Endothelial cell (in vitro differentiated cells): ENCODE measurements around the gene HLA-DPA1. TPM values are rescaled to one million over a fixed set of nuclear protein-coding genes. Genes with fewer than 3 reads are reported as not detected.

Experiments used
- DNase-seq: peaks from one replicate; pipeline ENCODE4 v3.0.0; 2021; ENCODE audit warnings: low spot score
- H3K27ac Mint-ChIP-seq: one replicate; pipeline ENCODE4 v1.8.0; 2021; ENCODE audit warnings: mixed read lengths, inconsistent platforms; ENCODE audit not compliant: unreplicated experiment
- H3K27me3 Mint-ChIP-seq: one replicate; pipeline ENCODE4 v1.8.0; 2021; ENCODE audit warnings: mild to moderate bottlenecking, moderate library complexity, mixed read lengths, inconsistent platforms; ENCODE audit not compliant: unreplicated experiment
- H3K36me3 Mint-ChIP-seq: one replicate; pipeline ENCODE4 v1.8.0; 2021; ENCODE audit warnings: mild to moderate bottlenecking, low read depth, mixed read lengths, inconsistent platforms; ENCODE audit not compliant: unreplicated experiment
- H3K4me1 Mint-ChIP-seq: one replicate; pipeline ENCODE4 v1.8.0; 2021; ENCODE audit warnings: mild to moderate bottlenecking, mixed read lengths, inconsistent platforms; ENCODE audit not compliant: unreplicated experiment
- H3K4me3 Mint-ChIP-seq: one replicate; pipeline ENCODE4 v1.8.0; 2021; ENCODE audit warnings: mild to moderate bottlenecking, mixed read lengths, inconsistent platforms; ENCODE audit not compliant: unreplicated experiment
- H3K9me3 Mint-ChIP-seq: one replicate; pipeline ENCODE4 v1.8.0; 2021; ENCODE audit warnings: mixed read lengths, inconsistent platforms; ENCODE audit not compliant: unreplicated experiment
- total RNA-seq: library from RNA; stranded (reverse); fragmentation: NEBNext Ultra II Directional; extraction: Animal tissue kit (Norgen Biotek cat#: 25700); gene quantifications from one replicate; pipeline ENCODE4 v1.2.1, GENCODE V29; 2021; ENCODE audit not compliant: unreplicated experiment
- TF ChIP-seq, protein P1 (sequence below): fragments of 200-600 bp; sonication (generic); IDR thresholded peaks from one replicate; pipeline ENCODE4 v1.5.0; 2021; ENCODE audit warnings: antibody characterized with exemption; ENCODE audit not compliant: unreplicated experiment

Gene HLA-DPA1
- total RNA-seq, 1 donor from 2014 or later = 8.5 TPM

GRCh38 chr6:33116841-33117711 lies 43.6 kb upstream of the HLA-DPA1 start:
- peak overlapping the region; percentile 84 for H3K4me3 Mint-ChIP-seq
- no peak overlapping the region for H3K27ac Mint-ChIP-seq
- no peaks in the 10 kb centered on the region for H3K36me3 Mint-ChIP-seq
- H3K4me1 Mint-ChIP-seq = peaks cover 13% of the 10 kb centered on the region
- peaks cover 7% of the 10 kb centered on the region for H3K27me3 Mint-ChIP-seq
- no peak for DNase-seq
- H3K9me3 Mint-ChIP-seq = no peaks in the 10 kb centered on the region
- TF ChIP-seq, protein P1, sequence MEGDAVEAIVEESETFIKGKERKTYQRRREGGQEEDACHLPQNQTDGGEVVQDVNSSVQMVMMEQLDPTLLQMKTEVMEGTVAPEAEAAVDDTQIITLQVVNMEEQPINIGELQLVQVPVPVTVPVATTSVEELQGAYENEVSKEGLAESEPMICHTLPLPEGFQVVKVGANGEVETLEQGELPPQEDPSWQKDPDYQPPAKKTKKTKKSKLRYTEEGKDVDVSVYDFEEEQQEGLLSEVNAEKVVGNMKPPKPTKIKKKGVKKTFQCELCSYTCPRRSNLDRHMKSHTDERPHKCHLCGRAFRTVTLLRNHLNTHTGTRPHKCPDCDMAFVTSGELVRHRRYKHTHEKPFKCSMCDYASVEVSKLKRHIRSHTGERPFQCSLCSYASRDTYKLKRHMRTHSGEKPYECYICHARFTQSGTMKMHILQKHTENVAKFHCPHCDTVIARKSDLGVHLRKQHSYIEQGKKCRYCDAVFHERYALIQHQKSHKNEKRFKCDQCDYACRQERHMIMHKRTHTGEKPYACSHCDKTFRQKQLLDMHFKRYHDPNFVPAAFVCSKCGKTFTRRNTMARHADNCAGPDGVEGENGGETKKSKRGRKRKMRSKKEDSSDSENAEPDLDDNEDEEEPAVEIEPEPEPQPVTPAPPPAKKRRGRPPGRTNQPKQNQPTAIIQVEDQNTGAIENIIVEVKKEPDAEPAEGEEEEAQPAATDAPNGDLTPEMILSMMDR = no peak

- Mint-ChIP-seq H3K9me3 (no peaks in the 10 kb centered on the region), H3K4me3 (peak overlapping the region; percentile 84), H3K27ac (no peak overlapping the region), H3K36me3 (no peaks in the 10 kb centered on the region), H3K27me3 (peaks cover 7% of the 10 kb centered on the region), H3K4me1 (peaks cover 13% of the 10 kb centered on the region)
- no peak for DNase-seq
- TF ChIP-seq, protein P1 = no peak
Measured at GRCh38 chr6:33116417-33116816, 43.0 kb upstream of the HLA-DPA1 start.

DNA sequence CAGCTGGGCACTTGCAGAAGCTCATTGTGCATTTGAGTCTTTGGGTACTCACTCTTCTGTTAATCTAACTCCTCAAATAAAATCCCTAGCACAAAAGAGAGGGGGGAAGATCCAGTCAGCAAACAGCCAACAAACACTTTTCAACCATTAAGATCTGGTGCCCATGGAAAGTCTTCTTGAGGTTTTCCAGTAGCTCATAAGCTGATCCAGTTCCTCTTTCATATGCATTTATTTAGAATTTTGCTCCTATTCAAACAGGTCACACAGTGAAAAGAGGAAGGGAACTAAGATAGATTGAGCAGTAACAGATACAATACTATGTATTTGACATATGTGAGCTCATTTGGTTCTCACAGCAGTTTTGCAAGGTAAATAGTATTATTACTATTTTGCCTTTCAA lies 41.0 kb upstream of the HLA-DPA1 start:
- peaks cover 7% of the 10 kb centered on the region for H3K27me3 Mint-ChIP-seq
- H3K27ac Mint-ChIP-seq = no peak overlapping the region
- TF ChIP-seq, protein P1 = no peak
- no peaks in the 10 kb centered on the region for H3K36me3 Mint-ChIP-seq
- no peak for DNase-seq
- no peak overlapping the region for H3K4me3 Mint-ChIP-seq
- peaks cover 13% of the 10 kb centered on the region for H3K4me1 Mint-ChIP-seq
- H3K9me3 Mint-ChIP-seq = no peaks in the 10 kb centered on the region

DNA sequence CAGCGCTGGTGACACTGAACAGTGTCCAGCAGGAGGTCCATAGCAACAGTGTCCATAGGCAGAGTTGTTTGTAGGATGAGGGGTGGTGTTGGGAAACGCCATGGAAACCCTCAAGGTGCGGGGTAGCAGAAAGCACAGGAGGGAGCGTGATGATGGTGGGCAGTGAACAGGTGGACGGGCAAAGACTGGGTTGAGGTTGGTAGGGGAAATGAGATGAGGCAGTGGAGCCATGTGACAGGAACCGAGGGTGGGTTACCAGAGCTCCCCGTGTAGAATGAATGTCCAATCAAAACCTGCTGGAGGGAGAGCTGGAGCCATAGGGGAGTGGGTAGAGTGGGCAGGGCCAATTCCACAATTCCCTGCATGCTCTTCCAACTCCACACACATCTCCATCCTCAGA lies 40.3 kb upstream of the HLA-DPA1 start:
- TF ChIP-seq, protein P1 = no peak
- peaks cover 7% of the 10 kb centered on the region for H3K27me3 Mint-ChIP-seq
- no peak for DNase-seq
- no peak overlapping the region for H3K4me3 Mint-ChIP-seq
- peaks cover 13% of the 10 kb centered on the region for H3K4me1 Mint-ChIP-seq
- H3K9me3 Mint-ChIP-seq = no peaks in the 10 kb centered on the region
- no peak overlapping the region for H3K27ac Mint-ChIP-seq
- no peaks in the 10 kb centered on the region for H3K36me3 Mint-ChIP-seq

DNA sequence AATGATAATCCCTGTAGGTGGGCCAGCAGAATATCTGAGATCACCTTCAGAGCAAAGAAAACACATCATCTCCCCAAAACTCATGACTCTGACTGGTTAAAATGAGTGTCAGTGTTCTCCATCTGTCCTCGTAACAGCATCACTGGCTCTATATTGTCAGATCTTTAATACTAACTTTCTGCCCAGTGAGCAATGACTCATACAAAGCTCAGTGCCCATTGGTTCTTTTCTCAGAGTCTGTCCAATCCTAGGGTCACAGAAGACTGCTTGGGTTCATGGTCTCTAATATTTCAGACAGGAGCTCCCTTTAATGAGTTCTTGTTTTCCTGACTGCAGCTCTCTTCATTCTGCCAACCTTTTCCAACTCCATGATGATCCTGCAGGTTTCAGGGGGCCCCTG lies 38.7 kb upstream of the HLA-DPA1 start:
- no peak overlapping the region for H3K27ac Mint-ChIP-seq
- H3K4me1 Mint-ChIP-seq = peaks cover 6% of the 10 kb centered on the region
- no peak for DNase-seq
- H3K4me3 Mint-ChIP-seq = no peak overlapping the region
- no peaks in the 10 kb centered on the region for H3K36me3 Mint-ChIP-seq
- TF ChIP-seq, protein P1 = no peak
- peaks cover 5% of the 10 kb centered on the region for H3K27me3 Mint-ChIP-seq
- H3K9me3 Mint-ChIP-seq = no peaks in the 10 kb centered on the region
